ENCODE measurements around the gene RPL11.

The RPL11 gene

GRCh38 chr1:23718482-23718881 lies 26.9 kb downstream of the RPL11 start:
- TF ChIP-seq, protein P1, sequence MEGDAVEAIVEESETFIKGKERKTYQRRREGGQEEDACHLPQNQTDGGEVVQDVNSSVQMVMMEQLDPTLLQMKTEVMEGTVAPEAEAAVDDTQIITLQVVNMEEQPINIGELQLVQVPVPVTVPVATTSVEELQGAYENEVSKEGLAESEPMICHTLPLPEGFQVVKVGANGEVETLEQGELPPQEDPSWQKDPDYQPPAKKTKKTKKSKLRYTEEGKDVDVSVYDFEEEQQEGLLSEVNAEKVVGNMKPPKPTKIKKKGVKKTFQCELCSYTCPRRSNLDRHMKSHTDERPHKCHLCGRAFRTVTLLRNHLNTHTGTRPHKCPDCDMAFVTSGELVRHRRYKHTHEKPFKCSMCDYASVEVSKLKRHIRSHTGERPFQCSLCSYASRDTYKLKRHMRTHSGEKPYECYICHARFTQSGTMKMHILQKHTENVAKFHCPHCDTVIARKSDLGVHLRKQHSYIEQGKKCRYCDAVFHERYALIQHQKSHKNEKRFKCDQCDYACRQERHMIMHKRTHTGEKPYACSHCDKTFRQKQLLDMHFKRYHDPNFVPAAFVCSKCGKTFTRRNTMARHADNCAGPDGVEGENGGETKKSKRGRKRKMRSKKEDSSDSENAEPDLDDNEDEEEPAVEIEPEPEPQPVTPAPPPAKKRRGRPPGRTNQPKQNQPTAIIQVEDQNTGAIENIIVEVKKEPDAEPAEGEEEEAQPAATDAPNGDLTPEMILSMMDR (conservative IDR thresholded peaks at IDR 0.05; ENCODE audit: low read depth, low read length), result peak; percentile 73

DNA sequence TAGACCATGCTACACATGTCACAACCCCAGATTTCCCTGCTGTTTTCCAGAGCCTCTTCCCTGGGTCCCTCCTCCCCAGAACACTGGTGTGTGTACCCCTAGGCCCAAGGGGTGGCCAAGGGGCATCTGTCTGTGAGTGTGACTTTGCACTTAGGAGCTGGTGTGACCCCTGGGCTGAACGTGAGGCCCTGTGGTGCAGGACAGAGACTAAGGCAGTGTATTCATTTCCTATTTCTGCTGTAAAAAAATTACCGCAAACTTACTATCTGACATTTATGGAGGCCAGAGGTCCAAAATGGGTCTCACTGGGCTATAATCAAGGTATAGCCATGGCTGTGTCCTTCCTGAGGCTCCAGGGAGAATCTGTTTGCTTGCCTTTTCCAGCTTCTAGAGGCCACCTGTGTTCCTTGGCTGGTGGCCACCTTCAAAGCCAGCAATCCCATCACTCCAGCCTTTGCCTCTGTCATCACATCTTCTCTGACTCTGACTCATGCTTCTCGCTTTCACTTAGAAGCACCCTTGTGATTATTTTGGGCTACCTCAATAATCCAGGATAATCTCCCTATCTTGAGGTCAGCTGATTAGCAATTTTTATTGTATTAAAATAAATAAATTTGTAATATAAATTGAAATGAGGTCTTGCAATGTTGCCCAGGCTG lies 27.7 kb downstream of the RPL11 start:
- no peak for DNase-seq (ENCODE audit: low read depth)
- no peak overlapping the region for H3K4me3 ChIP-seq (ENCODE audit: low read length)
- TF ChIP-seq, protein P1 (conservative IDR thresholded peaks at IDR 0.05; ENCODE audit: low read depth, low read length), result no peak

More at GRCh38 chr1:23718482-23718881, 26.9 kb downstream of the RPL11 start:
- DNase-seq (ENCODE audit: low read depth), result no peak
- no peak overlapping the region for H3K4me3 ChIP-seq (ENCODE audit: low read length)

- TF ChIP-seq, protein P1 (conservative IDR thresholded peaks at IDR 0.05; ENCODE audit: low read depth, low read length), result no peak
- no peak for DNase-seq (ENCODE audit: low read depth)
- no peak overlapping the region for H3K4me3 ChIP-seq (ENCODE audit: low read length)
Measured at GRCh38 chr1:23720256-23720995, 28.8 kb downstream of the RPL11 start.

- DNase-seq (ENCODE audit: low read depth), result no peak
- H3K4me3 ChIP-seq (ENCODE audit: low read length), result no peak overlapping the region
- TF ChIP-seq, protein P1 (conservative IDR thresholded peaks at IDR 0.05; ENCODE audit: low read depth, low read length), result no peak
Measured at GRCh38 chr1:23722652-23723051, 31.0 kb downstream of the RPL11 start.

DNA sequence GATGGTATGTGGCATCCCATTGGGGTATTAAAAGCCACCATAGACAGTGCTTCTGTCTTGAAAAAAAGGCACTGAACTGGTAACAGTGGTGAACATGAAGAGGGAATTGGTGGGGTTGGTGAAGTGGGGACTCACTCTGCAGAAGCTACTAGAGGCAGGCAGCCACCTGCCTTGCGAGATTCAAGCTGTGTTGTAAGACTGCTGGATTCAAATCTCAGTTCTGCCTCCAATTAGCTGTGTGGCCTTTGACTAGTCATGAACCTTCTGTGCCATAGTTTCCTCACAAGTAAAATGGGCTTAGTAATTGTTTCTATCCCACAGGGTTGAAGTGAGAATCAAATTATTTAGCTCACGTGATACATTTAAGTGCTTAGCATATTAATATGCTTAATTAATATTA lies 35.1 kb downstream of the RPL11 start:
- no peak overlapping the region for H3K4me3 ChIP-seq (ENCODE audit: low read length)
- DNase-seq (ENCODE audit: low read depth), result no peak
- TF ChIP-seq, protein P1 (conservative IDR thresholded peaks at IDR 0.05; ENCODE audit: low read depth, low read length), result no peak

DNA sequence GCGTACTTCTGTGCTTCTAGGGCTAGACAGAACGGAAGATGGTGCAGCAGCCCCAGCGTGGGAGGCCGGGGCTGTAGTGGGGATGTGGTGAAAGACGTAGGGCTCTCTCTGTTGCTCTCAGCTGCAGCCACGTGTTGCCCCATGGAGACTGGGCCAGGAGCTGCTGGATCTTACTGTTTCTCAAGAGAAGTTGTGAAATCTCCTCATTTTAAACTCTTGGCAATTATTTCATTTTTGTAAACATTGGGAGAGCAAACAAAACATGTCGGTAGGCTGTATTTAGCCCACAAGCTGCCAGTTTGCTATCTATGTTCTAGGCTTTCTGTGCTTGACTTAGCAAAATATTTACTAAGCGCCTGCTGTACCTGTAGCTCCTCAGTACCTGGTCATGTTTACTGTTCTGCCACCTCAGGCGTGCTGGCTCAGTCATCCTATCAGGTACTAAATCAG lies 35.8 kb downstream of the RPL11 start:
- H3K4me3 ChIP-seq (ENCODE audit: low read length), result no peak overlapping the region
- no peak for DNase-seq (ENCODE audit: low read depth)
- TF ChIP-seq, protein P1 (conservative IDR thresholded peaks at IDR 0.05; ENCODE audit: low read depth, low read length), result no peak

Data from retinal pigment epithelial cell (primary cell).